ENCODE data around the gene ATG7.

Gene ATG7

GRCh38 chr3:11271986-11272904 is at the start of gene ATG7 (continued):
- TF ChIP-seq, protein P1, sequence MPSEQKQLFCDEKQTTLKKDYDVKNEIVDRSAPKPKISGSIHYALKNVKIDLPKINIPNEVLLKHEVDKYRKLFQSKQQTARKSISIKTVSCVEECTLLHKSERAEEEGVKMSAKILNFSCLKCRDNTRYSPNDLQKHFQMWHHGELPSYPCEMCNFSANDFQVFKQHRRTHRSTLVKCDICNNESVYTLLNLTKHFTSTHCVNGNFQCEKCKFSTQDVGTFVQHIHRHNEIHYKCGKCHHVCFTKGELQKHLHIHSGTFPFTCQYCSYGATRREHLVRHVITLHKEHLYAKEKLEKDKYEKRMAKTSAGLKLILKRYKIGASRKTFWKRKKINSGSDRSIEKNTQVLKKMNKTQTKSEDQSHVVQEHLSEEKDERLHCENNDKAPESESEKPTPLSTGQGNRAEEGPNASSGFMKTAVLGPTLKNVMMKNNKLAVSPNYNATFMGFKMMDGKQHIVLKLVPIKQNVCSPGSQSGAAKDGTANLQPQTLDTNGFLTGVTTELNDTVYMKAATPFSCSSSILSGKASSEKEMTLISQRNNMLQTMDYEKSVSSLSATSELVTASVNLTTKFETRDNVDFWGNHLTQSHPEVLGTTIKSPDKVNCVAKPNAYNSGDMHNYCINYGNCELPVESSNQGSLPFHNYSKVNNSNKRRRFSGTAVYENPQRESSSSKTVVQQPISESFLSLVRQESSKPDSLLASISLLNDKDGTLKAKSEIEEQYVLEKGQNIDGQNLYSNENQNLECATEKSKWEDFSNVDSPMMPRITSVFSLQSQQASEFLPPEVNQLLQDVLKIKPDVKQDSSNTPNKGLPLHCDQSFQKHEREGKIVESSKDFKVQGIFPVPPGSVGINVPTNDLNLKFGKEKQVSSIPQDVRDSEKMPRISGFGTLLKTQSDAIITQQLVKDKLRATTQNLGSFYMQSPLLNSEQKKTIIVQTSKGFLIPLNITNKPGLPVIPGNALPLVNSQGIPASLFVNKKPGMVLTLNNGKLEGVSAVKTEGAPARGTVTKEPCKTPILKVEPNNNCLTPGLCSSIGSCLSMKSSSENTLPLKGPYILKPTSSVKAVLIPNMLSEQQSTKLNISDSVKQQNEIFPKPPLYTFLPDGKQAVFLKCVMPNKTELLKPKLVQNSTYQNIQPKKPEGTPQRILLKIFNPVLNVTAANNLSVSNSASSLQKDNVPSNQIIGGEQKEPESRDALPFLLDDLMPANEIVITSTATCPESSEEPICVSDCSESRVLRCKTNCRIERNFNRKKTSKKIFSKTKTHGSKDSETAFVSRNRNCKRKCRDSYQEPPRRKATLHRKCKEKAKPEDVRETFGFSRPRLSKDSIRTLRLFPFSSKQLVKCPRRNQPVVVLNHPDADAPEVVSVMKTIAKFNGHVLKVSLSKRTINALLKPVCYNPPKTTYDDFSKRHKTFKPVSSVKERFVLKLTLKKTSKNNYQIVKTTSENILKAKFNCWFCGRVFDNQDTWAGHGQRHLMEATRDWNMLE (tag by site-specific recombination; conservative IDR thresholded peaks at IDR 0.05; ENCODE audit: low read depth): peak; percentile 39; the same call in 1 of the 2 replicates
- TF ChIP-seq ZNF585B (tag by site-specific recombination; IDR thresholded peaks at IDR 0.05) (no peak), ZBTB20 (tag by site-specific recombination; IDR thresholded peaks at IDR 0.05) (peak; percentile 47; the same call in 1 of the 2 replicates), ZNF624 (tag by site-specific recombination; IDR thresholded peaks at IDR 0.05) (no peak), ZBTB8A (tag by site-specific recombination; IDR thresholded peaks at IDR 0.05) (peak; percentile 40; the same call in 1 of the 2 replicates), YY1 (tag by site-specific recombination; IDR thresholded peaks at IDR 0.05) (peak; percentile 41; the same call in 1 of the 2 replicates), KLF10 (tag by site-specific recombination; IDR thresholded peaks at IDR 0.05) (peak; percentile 29; the same call in 1 of the 2 replicates), ZNF280D (tag by site-specific recombination; IDR thresholded peaks at IDR 0.05) (no peak), ZNF146 (tag by site-specific recombination; IDR thresholded peaks at IDR 0.05) (no peak), ZNF433 (tag by site-specific recombination; IDR thresholded peaks at IDR 0.05; ENCODE audit: low read depth) (no peak), ZNF513 (tag by site-specific recombination; IDR thresholded peaks at IDR 0.05) (no peak), ZNF473 (tag by site-specific recombination; IDR thresholded peaks at IDR 0.05) (no peak), ZNF626 (tag by site-specific recombination; IDR thresholded peaks at IDR 0.05) (no peak), ZNF561 (tag by site-specific recombination; IDR thresholded peaks at IDR 0.05; ENCODE audit: borderline replicate concordance) (peak; percentile 37; the same call in 1 of the 2 replicates), KLF16 (tag by site-specific recombination; IDR thresholded peaks at IDR 0.05) (peak; percentile 55; the same call in 1 of the 2 replicates), ZSCAN23 (tag by site-specific recombination; IDR thresholded peaks at IDR 0.05) (no peak), ZSCAN16 (tag by site-specific recombination; IDR thresholded peaks at IDR 0.05) (no peak)
- TF ChIP-seq, protein P2, sequence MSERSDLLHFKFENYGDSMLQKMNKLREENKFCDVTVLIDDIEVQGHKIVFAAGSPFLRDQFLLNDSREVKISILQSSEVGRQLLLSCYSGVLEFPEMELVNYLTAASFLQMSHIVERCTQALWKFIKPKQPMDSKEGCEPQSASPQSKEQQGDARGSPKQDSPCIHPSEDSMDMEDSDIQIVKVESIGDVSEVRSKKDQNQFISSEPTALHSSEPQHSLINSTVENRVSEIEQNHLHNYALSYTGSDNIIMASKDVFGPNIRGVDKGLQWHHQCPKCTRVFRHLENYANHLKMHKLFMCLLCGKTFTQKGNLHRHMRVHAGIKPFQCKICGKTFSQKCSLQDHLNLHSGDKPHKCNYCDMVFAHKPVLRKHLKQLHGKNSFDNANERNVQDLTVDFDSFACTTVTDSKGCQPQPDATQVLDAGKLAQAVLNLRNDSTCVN (tag by site-specific recombination; optimal IDR thresholded peaks at IDR 0.05): peak; percentile 98
- TF ChIP-seq, protein P3, sequence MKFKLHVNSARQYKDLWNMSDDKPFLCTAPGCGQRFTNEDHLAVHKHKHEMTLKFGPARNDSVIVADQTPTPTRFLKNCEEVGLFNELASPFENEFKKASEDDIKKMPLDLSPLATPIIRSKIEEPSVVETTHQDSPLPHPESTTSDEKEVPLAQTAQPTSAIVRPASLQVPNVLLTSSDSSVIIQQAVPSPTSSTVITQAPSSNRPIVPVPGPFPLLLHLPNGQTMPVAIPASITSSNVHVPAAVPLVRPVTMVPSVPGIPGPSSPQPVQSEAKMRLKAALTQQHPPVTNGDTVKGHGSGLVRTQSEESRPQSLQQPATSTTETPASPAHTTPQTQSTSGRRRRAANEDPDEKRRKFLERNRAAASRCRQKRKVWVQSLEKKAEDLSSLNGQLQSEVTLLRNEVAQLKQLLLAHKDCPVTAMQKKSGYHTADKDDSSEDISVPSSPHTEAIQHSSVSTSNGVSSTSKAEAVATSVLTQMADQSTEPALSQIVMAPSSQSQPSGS (tag by site-specific recombination; IDR thresholded peaks at IDR 0.05; ENCODE audit: low read depth): peak; percentile 91
- TF ChIP-seq, protein P4, sequence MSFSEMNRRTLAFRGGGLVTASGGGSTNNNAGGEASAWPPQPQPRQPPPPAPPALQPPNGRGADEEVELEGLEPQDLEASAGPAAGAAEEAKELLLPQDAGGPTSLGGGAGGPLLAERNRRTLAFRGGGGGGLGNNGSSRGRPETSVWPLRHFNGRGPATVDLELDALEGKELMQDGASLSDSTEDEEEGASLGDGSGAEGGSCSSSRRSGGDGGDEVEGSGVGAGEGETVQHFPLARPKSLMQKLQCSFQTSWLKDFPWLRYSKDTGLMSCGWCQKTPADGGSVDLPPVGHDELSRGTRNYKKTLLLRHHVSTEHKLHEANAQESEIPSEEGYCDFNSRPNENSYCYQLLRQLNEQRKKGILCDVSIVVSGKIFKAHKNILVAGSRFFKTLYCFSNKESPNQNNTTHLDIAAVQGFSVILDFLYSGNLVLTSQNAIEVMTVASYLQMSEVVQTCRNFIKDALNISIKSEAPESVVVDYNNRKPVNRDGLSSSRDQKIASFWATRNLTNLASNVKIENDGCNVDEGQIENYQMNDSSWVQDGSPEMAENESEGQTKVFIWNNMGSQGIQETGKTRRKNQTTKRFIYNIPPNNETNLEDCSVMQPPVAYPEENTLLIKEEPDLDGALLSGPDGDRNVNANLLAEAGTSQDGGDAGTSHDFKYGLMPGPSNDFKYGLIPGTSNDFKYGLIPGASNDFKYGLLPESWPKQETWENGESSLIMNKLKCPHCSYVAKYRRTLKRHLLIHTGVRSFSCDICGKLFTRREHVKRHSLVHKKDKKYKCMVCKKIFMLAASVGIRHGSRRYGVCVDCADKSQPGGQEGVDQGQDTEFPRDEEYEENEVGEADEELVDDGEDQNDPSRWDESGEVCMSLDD (tag by site-specific recombination; IDR thresholded peaks at IDR 0.05): peak; percentile 98
- TF ChIP-seq, protein P5, sequence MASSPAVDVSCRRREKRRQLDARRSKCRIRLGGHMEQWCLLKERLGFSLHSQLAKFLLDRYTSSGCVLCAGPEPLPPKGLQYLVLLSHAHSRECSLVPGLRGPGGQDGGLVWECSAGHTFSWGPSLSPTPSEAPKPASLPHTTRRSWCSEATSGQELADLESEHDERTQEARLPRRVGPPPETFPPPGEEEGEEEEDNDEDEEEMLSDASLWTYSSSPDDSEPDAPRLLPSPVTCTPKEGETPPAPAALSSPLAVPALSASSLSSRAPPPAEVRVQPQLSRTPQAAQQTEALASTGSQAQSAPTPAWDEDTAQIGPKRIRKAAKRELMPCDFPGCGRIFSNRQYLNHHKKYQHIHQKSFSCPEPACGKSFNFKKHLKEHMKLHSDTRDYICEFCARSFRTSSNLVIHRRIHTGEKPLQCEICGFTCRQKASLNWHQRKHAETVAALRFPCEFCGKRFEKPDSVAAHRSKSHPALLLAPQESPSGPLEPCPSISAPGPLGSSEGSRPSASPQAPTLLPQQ (tag by site-specific recombination; IDR thresholded peaks at IDR 0.05): peak; percentile 54; the same call in 1 of the 2 replicates
